HEK293 (cell line): Measurements from ENCODE around the gene WDR64.

Experiments used
- AEBP2 ChIP-seq: fragments of 450-650 bp; formaldehyde crosslinking; IDR thresholded peaks from 2 replicates; pipeline ENCODE4 v1.5.1; 2016; ENCODE audit warnings: missing biosample characterization, missing genetic modification characterization, borderline replicate concordance
- BCL11B ChIP-seq: fragments of 450-650 bp; formaldehyde crosslinking; IDR thresholded peaks from 2 replicates; pipeline ENCODE4 v1.5.1; 2016; ENCODE audit warnings: low read depth, missing biosample characterization, missing genetic modification characterization
- HOXD13 ChIP-seq: sonication (generic); formaldehyde crosslinking; IDR thresholded peaks from 2 replicates; pipeline ENCODE4 v1.8.0; 2022; ENCODE audit warnings: missing genetic modification reagents, borderline replicate concordance
- KLF7 ChIP-seq: fragments of 450-650 bp; formaldehyde crosslinking; IDR thresholded peaks from 2 replicates; pipeline ENCODE4 v1.5.1; 2016; ENCODE audit warnings: missing biosample characterization, missing genetic modification characterization, borderline replicate concordance
- OVOL3 ChIP-seq: fragments of 450-650 bp; formaldehyde crosslinking; IDR thresholded peaks from 2 replicates; pipeline ENCODE4 v1.5.1; 2016; ENCODE audit warnings: missing biosample characterization, missing genetic modification characterization
- PRDM10 ChIP-seq: fragments of 450-650 bp; formaldehyde crosslinking; IDR thresholded peaks from 2 replicates; pipeline ENCODE4 v1.5.1; 2016; ENCODE audit warnings: missing biosample characterization, missing genetic modification characterization
- SP2 ChIP-seq: fragments of 450-650 bp; formaldehyde crosslinking; IDR thresholded peaks from 2 replicates; pipeline ENCODE4 v1.5.1; 2016; ENCODE audit warnings: missing biosample characterization, missing genetic modification characterization
- SP3 ChIP-seq: fragments of 450-650 bp; formaldehyde crosslinking; IDR thresholded peaks from 2 replicates; pipeline ENCODE4 v1.5.1; 2016; ENCODE audit warnings: missing biosample characterization, missing genetic modification characterization
- TCF7L2 ChIP-seq: IDR thresholded peaks from 2 replicates; pipeline ENCODE4 v1.6.1; 2011; ENCODE audit warnings: low read depth, mild to moderate bottlenecking, inconsistent platforms, low read length, moderate library complexity, borderline replicate concordance
- ZBTB10 ChIP-seq: fragments of 450-650 bp; formaldehyde crosslinking; IDR thresholded peaks from 2 replicates; pipeline ENCODE4 v1.5.1; 2016; ENCODE audit warnings: missing biosample characterization, missing genetic modification characterization
- ZNF121 ChIP-seq: fragments of 450-650 bp; formaldehyde crosslinking; IDR thresholded peaks from 2 replicates; pipeline ENCODE4 v1.5.1; 2016; ENCODE audit warnings: missing biosample characterization, missing genetic modification characterization
- ZNF202 ChIP-seq: fragments of 450-650 bp; formaldehyde crosslinking; IDR thresholded peaks from 2 replicates; pipeline ENCODE4 v1.5.1; 2016; ENCODE audit warnings: missing biosample characterization, missing genetic modification characterization, borderline replicate concordance
- ZNF366 ChIP-seq: fragments of 450-650 bp; formaldehyde crosslinking; conservative IDR thresholded peaks from 2 replicates; pipeline ENCODE4 v1.5.1; 2016; ENCODE audit warnings: missing biosample characterization, missing genetic modification characterization
- ZNF391 ChIP-seq: fragments of 450-650 bp; formaldehyde crosslinking; IDR thresholded peaks from 2 replicates; pipeline ENCODE4 v1.5.1; 2016; ENCODE audit warnings: low read depth, missing biosample characterization, missing genetic modification characterization, borderline replicate concordance
- ZNF423 ChIP-seq: fragments of 450-650 bp; formaldehyde crosslinking; IDR thresholded peaks from 2 replicates; pipeline ENCODE4 v1.5.1; 2016; ENCODE audit warnings: missing biosample characterization, missing genetic modification characterization
- ZNF449 ChIP-seq: fragments of 450-650 bp; formaldehyde crosslinking; IDR thresholded peaks from 2 replicates; pipeline ENCODE4 v1.5.1; 2017; ENCODE audit warnings: missing biosample characterization, mild to moderate bottlenecking, missing genetic modification characterization, moderate library complexity
- ZNF48 ChIP-seq: fragments of 450-650 bp; formaldehyde crosslinking; IDR thresholded peaks from 2 replicates; pipeline ENCODE4 v1.5.1; 2016; ENCODE audit warnings: missing biosample characterization, missing genetic modification characterization
- ZNF561 ChIP-seq: fragments of 450-650 bp; IDR thresholded peaks from 2 replicates; pipeline ENCODE4 v1.5.1; 2018; ENCODE audit warnings: missing biosample characterization, missing genetic modification characterization, borderline replicate concordance
- ZNF571 ChIP-seq: fragments of 450-650 bp; formaldehyde crosslinking; IDR thresholded peaks from 2 replicates; pipeline ENCODE4 v1.5.0; 2017; ENCODE audit warnings: missing biosample characterization, missing genetic modification characterization
- ZNF596 ChIP-seq: fragments of 450-650 bp; IDR thresholded peaks from 2 replicates; pipeline ENCODE4 v1.5.0; 2018; ENCODE audit warnings: missing biosample characterization, mild to moderate bottlenecking, missing genetic modification characterization, moderate library complexity
- ZNF600 ChIP-seq: fragments of 450-650 bp; formaldehyde crosslinking; IDR thresholded peaks from 2 replicates; pipeline ENCODE4 v1.5.1; 2016; ENCODE audit warnings: missing biosample characterization, missing genetic modification characterization
- ZNF610 ChIP-seq: fragments of 450-650 bp; formaldehyde crosslinking; IDR thresholded peaks from 2 replicates; pipeline ENCODE4 v1.5.1; 2016; ENCODE audit warnings: missing biosample characterization, missing genetic modification characterization, borderline replicate concordance
- ZNF654 ChIP-seq: fragments of 450-650 bp; formaldehyde crosslinking; IDR thresholded peaks from 2 replicates; pipeline ENCODE4 v1.5.1; 2016; ENCODE audit warnings: low read depth, missing biosample characterization, missing genetic modification characterization
- ZNF658 ChIP-seq: fragments of 450-650 bp; formaldehyde crosslinking; IDR thresholded peaks from 2 replicates; pipeline ENCODE4; 2016; ENCODE audit warnings: missing biosample characterization, missing genetic modification characterization
- ZNF707 ChIP-seq: fragments of 450-650 bp; formaldehyde crosslinking; IDR thresholded peaks from 2 replicates; pipeline ENCODE4 v1.5.1; 2016; ENCODE audit warnings: missing biosample characterization, missing genetic modification characterization
- ZNF777 ChIP-seq: fragments of 450-650 bp; formaldehyde crosslinking; IDR thresholded peaks from 2 replicates; pipeline ENCODE4 v1.5.1; 2017; ENCODE audit warnings: missing biosample characterization, missing genetic modification characterization, borderline replicate concordance
- ZNF830 ChIP-seq: fragments of 450-650 bp; IDR thresholded peaks from 2 replicates; pipeline ENCODE4 v1.5.0; 2018; ENCODE audit warnings: missing biosample characterization, missing genetic modification characterization, low read depth, mild to moderate bottlenecking, moderate library complexity
- ZSCAN16 ChIP-seq: fragments of 450-650 bp; formaldehyde crosslinking; IDR thresholded peaks from 2 replicates; pipeline ENCODE4 v1.5.1; 2016; ENCODE audit warnings: missing biosample characterization, missing genetic modification characterization
- ZSCAN23 ChIP-seq: fragments of 450-650 bp; formaldehyde crosslinking; IDR thresholded peaks from 2 replicates; pipeline ENCODE4 v1.5.1; 2016; ENCODE audit warnings: missing biosample characterization, missing genetic modification characterization
- TF ChIP-seq, protein P1 (sequence below): fragments of 450-650 bp; formaldehyde crosslinking; IDR thresholded peaks from 2 replicates; pipeline ENCODE4 v1.5.1; 2016; ENCODE audit warnings: missing biosample characterization, missing genetic modification characterization

WDR64 gene

GRCh38 chr1:241640149-241640866, 11.8 kb upstream of the WDR64 start, which contains the start of the genes CHML and OPN3 (continued):
- TF ChIP-seq ZNF391 (tag by site-specific recombination) (peak; percentile 24; the same call in 1 of the 2 replicates), ZNF121 (tag by site-specific recombination) (0 out of 2 replicates have a peak, but pooled peaks have one; percentile 21), ZNF48 (tag by site-specific recombination) (no peak), KLF7 (tag by site-specific recombination) (no peak), ZNF202 (tag by site-specific recombination) (no peak), ZNF449 (tag by site-specific recombination) (peak; percentile 85), ZNF777 (tag by site-specific recombination) (no peak), ZSCAN16 (no peak), ZNF830 (tag by site-specific recombination) (no peak), ZNF561 (tag by site-specific recombination) (peak; percentile 94), BCL11B (tag by site-specific recombination) (no peak), ZNF707 (tag by site-specific recombination) (no peak), ZNF423 (no peak; the same call in 1 of the 2 replicates), ZNF610 (peak; percentile 77), TCF7L2 (no peak), ZNF571 (tag by site-specific recombination) (no peak), ZNF366 (peak; percentile 73), ZBTB10 (tag by site-specific recombination) (no peak), ZNF658 (no peak), PRDM10 (tag by site-specific recombination) (peak; percentile 33; the same call in 1 of the 2 replicates), ZSCAN23 (tag by site-specific recombination) (no peak), AEBP2 (tag by site-specific recombination) (no peak), ZNF596 (tag by site-specific recombination) (0 out of 2 replicates have a peak, but pooled peaks have one; percentile 11), HOXD13 (CRISPR knock-in tag) (no peak), SP2 (peak; percentile 57), SP3 (tag by site-specific recombination) (peak; percentile 60; the same call in 1 of the 2 replicates), OVOL3 (tag by site-specific recombination) (no peak), ZNF654 (tag by site-specific recombination) (no peak), ZNF600 (no peak)
- TF ChIP-seq, protein P1, sequence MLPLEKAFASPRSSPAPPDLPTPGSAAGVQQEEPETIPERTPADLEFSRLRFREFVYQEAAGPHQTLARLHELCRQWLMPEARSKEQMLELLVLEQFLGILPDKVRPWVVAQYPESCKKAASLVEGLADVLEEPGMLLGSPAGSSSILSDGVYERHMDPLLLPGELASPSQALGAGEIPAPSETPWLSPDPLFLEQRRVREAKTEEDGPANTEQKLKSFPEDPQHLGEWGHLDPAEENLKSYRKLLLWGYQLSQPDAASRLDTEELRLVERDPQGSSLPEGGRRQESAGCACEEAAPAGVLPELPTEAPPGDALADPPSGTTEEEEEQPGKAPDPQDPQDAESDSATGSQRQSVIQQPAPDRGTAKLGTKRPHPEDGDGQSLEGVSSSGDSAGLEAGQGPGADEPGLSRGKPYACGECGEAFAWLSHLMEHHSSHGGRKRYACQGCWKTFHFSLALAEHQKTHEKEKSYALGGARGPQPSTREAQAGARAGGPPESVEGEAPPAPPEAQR (tag by site-specific recombination): no peak
